CD4-positive, alpha-beta T cell treated with Interleukin-1 beta for 1 hour (primary cell): Measurements from ENCODE around the gene EXOC3L4.
"Not testable (repeated sequence)": the region's sequence is repeated elsewhere in the genome, so short reads cannot be mapped to it uniquely, and the experiment has no call there.

ENCODE experiments used
- DNase-seq, 2 donors: peaks; one replicate each; pipeline ENCODE4 v3.0.0-alpha.2; 2020 to 2022

EXOC3L4 gene

DNA sequence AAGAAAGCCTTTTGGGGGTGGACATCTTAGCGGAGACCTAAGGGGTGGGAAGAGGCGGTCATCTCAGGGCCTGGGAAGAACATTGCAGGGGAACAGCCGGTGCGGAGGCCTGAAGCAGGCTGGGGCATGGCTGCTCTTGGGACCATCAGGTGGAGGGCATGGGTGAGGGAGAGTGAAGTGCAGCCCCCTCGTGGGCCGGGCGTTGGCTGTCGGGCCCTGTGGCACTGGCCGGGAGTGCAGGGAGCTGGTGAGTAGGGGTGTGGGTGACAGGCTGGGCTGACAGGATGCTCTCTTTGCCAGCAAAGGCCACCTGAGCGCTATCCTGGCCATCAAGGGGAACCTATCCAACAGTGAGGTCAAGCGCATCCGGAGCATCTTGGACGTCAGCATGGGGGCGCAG lies 40.4 kb downstream of the EXOC3L4 start:
- no peak for DNase-seq

DNA sequence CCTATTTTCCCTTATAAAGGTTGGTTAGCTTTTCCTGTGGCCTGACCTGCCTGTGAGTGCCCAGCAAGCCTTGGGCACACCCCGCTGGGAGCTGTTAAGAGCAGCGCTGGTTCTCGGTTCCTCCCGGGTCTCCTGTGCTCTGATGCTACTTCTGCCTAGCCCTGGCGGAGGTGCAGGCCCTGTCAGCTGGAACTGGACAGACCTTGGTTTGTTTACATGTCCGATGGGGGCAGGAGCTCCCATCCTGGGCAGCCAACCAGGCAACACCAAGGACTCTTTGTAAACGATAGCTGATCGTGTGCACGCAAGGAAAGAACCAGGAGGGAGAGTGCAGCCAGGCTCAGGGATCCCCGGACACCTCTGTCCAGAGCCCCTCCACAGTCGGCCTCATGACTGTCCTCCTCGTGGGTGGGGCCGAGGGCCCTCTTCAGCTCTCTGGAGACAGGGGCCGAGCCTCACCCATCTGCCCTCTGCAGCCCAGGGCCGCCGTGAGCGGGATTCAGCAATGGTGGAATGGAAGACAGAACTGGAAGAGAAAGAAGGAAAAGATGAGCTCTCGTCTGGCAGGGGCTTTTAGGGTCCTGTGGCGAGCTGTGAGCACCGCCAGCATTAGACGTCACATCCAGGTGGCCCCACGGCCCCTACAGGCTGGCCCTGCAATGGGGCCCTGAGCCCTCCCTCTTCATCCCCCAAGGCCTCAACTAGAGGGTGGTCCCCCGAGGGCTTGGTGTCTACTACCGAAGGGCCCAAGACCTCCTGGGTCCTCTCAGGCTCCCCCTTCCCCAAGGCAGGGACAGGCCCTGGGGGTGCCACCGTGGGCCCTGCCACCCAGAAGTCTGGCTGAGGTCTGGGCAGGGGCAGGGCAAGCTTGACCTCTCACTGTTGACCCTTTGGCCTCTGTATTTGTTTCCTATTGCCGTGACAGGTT lies 41.1 kb downstream of the EXOC3L4 start:
- no peak for DNase-seq

DNA sequence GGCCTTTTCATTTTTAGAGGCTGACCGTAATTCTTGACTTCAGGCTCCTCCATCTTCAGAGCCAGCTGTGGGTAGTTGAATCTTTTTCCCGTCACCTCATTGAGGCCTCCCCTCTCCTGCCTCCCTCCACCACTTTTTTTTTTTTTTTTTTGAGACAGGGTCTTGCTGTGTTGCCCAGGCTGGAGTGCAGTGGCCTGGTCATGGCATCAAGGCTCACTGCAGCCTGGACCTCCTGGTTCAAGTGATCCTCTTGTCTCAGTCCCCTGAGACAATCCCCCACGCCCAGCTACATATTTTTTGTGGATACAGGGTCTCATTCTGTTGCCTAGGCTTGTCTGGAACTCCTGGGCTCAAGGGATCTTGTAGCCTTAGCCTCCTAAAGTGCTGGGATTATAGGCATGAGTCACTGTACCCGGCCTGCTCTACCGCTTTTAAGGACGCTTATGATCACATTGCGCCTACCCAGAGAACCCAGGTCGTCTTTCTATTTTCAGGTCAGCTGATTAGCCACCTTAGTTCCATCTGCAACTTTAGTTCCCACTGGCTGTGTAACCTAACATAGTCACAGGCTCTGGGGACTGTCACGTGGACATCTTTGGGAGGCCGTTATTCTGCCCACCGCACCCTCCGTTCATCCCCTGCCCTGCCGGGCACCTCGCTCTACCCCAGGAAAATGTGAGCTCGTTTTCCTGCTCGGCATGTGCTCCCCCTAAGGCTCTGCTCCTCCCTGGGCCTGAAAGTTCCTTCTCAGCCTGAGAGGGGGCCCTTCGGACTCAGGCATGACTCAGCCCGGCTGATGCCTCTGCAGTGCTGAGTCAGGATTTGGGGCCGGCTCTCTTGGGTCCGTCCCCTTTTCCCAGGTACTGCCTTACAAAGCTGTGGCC lies 42.1 kb downstream of the EXOC3L4 start:
- DNase-seq, result no peak

DNA sequence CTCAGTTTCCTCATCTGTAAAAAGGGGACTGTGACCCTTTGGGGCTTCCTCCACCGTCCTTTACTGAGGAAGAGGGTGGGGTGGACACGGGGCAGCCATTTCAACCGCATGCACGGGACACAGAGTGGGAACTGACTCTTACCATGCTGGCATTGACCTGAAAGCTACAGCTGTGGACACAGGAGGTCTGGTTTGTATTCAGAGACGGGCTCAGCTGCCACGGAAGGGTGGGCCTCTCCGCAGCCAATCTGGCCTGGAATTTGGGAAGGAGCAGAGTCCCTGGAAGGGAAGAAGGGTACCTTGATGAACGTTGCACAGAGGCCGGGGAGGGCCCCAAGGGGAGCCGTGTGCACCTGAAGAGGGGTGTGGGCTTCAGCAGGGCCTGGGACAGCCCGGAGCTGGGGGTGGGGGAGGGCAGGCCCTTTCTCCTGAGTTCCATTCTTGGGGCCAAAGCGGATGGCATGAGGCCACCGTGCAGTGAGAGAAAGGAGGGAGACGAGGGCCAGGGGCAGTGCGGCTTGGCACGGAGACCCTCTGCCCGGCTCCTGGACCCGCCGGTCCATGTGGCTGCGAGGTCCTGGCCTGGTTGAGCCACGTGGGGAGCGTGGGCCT lies 43.3 kb downstream of the EXOC3L4 start:
- DNase-seq, result no peak

DNA sequence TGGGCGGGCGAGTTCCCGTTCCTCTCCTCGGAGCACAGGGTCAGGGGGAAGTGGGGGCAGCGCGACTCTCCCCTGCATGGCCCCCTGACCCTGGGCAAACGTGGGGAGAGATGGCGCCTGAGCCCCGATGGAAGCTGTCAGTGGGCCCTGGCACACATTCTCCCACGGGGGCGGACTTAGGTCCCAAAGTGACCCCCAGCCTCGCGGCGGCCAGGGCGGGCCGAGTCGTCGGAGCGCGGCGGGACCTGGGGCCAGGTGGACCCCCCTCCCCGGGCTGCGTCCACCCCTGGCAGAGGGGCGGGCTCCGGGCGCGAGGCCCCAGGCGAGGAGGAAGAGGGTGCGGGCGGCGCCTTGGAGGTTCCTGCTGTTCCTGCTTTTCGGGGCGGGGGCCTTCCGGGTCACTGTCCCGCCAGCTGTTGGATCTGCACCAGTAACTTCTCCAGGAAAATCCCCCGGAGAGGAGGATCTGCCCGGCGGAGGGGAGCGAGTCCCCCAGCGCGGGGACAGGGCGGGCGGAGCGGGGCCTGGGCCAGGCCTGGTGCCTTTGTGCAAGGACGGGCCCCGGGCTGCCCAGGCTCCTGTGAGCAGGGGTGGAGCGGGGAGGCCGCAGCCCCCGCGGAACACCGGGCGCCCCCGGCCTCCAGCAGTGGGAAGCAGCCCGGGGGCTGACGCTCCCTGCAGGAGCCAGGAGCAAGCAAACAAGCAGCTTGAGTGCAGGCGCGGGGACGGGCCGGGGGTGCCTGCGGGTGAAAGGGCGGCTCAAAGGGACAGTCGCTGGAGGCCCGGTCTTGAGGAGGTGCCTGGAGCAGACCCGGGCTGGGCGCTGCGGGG lies 44.0 kb downstream of the EXOC3L4 start:
- DNase-seq, result no peak

DNA sequence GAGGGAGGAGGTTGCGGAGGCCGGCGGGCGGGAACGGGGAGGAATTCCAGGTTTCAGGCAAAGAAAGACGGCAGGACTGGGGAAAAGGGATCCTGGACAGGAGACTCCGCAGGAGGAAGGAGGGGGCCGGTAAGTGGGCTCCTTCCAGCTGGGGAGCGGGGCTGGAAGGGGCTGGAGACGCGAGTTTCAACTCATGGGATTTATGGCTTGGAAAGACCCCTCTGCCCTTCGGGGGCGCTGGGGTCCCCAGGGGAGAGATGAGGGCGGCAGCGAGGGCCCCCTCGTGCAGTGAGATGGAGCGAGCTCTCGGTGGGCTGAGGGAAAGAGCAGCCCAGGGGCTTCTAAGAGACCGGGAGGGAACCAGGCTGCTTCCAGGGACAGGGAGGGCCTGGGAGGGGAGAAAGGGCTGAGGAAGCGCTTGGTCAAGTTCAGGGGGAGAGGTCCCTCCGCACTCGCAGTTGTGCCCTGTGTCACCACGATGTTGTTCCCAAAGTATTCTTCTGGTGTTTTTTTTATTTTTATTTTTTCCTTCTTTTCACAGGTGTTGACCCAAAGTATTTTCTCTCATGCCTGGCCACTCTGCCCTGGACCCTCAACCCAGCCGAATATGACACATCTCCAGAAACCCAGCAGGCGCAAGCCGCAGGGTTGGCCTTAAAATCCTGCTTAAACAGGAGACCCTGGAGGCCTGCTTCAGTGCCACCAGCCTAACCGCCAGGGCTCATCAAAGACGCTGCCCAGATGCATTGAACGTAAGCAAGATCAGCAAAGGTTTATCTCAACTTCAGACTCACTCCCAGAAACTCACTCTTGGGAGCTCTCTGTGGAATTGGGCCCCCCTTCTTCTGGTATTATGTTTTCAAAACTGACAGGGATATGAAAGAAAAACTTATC lies 44.9 kb downstream of the EXOC3L4 start:
- DNase-seq, result no peak

DNA sequence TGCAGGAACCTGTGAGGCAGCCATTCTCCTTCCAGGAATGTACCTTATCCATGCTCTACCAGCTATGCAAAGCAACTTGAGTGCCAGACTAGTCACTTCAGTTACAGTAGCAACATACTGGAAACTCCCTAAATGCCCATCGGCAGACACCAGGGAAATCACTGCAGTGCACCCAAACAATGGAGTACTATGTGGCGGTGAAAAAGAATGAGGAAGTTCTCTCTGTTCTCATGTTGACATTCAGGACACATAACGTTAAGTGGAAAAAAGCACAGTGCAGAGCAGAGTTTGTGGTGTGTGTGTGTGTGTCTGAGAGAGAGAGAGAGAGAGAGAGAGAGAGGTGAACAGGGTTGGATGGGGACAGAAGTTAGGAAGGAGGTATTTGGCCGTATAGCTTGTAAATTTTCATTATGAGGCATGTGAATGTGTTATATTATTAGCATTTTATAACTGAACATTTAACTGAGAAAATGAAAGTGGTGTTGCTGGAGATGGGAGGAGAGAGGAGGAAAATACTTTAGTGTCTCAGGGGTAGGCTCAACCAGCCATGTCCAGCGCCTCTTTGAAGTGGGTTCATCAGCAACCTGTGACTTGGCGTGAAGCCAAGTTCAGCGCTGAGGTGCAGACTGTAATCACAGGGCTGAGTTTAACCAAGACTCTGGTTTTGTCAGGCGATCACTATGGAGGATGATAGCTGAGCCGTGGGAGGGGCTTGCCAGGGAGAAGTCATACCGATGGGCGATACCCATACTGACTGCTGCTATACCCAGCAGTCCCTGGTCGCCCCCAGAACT lies 46.0 kb downstream of the EXOC3L4 start:
- peak in 1 of 2 donors; percentile 28 for DNase-seq

DNA sequence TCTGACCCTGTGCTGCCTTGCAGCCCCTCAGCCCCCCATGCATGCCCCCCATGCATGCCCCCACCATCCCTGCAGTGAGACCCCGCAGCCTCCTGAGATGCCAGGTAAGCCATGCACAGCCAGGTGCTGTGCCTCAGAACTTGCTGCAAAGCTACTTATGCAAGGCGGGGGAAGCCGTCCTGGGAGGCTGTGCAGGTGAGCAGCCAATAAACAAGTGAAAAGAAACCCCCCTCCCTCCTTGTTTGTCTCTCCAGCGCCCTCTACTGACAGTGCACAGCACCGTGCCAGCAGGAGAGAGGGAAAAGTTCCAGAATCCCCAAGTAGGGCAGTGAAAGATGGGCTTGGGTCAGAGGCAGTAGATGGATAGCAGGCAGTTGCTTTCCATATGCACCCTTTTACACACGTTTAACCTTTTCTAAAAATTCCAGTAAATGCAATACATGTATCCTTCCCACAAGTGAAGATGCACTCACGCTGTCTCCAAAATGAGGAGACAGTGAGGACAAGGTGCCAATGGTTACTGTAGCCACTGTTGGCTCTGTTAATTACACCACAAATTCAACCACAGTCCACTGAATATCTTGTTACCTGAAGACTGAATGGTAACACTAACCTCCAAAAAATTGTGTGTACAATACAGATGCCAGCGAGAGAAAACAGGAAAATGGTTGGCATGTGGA lies 46.7 kb downstream of the EXOC3L4 start:
- DNase-seq, result no peak

DNA sequence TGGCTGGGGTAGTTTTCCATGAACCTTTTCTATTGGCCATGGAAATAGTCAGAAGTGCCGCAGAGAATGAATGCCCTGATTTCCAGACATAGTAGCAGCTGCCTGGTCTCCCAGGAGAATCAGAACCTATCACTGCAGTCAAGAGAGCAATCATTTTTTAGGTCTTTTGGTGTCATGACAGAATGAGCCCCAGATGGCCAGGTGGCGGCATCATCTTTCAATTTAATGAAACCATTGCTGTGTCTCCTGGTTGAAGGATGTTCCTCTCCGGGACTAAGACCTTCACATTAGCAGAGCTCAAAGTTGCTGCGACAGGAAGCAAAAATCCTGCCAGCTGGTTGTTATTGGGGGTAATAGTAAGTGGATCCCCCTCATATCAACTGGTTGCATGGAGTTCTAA lies 47.5 kb downstream of the EXOC3L4 start:
- no peak for DNase-seq

DNA sequence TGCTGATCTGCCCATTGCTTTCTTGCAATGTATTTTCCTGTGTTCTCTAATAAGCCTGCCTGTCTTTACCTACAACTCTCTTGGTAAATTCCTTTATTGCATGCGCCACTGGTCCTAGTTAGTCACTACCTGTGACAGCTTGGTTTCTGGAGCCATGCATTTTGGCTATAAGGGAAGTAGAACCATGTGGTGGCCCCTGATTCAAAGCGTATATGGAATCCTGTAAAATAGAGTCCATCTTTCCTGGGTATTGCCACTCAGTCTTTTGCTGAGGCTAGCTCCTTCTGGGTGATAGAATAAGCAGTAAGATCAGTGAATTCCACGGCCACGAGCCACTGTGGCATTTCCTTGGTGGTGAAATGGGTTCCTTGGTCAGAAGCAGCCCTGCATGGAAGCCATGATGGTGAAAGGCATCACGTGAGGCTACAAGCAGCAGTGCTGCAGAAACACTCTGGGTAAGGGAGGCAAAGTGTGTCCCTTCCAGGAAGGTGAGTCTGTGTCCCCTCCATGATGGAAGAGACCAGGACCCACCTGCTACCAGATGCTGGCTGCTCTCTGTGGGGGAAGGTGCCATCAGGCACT lies 48.3 kb downstream of the EXOC3L4 start:
- no peak for DNase-seq

DNA sequence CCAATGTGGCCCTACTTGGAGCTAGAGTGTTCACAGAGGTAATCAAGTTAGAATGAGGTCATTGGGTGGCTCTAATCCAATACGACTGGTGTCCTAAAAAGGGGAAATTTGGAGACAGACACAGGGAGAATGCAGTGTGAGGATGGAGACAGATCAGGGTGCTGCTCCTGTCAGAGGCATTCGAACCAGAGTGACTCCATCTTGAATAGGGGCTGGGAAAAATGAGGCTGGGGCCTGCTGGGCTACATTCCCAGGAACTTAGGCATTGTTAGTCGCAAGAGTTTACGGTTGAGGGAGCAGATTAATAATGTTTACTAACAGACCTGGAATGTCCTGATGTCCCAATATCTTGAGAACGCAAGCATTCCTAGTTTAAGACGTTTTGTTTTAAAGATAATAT lies 49.0 kb downstream of the EXOC3L4 start:
- no peak for DNase-seq

DNA sequence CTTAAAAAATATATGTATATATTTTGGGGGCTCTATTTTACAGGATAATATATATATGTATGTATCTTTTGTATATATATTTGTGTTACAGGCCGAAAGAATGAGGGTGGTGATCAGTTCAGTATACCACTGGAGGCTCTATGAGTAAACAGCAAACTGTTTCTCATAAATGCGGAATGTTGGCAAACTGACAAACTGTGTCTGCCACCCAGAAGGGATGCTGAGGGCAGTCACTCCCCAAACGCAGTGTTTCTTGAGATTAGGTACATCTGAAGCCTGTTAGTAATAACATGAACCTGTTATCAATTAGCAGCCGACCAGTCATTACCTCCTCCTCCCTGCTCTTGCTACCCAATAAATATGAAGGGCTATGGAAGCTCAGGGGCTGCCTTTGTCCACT lies 49.6 kb downstream of the EXOC3L4 start:
- no peak for DNase-seq

DNA sequence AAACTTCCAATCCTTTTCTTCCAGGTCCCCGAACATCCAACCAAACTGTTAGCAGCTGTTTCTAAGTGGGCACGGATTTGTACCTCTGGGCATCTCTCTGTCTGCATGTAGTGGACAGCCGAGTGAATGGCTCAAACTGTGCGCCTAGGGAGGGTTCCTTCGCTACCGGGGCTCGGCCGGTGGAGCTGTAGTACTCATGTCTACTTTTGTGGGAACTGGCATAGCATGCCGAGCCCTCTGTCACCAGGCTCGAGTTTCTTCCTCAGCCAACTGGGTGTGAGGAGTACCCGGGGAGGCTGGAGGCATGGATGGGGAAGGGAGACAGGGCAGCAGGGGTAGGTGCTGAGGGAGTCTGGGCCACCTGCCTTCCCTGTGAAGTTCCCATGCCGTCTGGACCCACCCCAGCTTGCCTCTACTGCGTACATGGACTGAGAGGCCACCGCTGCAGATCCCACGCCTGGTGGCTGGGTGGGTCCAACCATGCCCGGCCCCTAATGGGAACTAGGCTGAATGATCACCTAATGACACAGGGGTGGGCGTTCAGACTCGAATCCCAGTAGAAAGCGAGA lies 51.7 kb downstream of the EXOC3L4 start:
- DNase-seq, result no peak

DNA sequence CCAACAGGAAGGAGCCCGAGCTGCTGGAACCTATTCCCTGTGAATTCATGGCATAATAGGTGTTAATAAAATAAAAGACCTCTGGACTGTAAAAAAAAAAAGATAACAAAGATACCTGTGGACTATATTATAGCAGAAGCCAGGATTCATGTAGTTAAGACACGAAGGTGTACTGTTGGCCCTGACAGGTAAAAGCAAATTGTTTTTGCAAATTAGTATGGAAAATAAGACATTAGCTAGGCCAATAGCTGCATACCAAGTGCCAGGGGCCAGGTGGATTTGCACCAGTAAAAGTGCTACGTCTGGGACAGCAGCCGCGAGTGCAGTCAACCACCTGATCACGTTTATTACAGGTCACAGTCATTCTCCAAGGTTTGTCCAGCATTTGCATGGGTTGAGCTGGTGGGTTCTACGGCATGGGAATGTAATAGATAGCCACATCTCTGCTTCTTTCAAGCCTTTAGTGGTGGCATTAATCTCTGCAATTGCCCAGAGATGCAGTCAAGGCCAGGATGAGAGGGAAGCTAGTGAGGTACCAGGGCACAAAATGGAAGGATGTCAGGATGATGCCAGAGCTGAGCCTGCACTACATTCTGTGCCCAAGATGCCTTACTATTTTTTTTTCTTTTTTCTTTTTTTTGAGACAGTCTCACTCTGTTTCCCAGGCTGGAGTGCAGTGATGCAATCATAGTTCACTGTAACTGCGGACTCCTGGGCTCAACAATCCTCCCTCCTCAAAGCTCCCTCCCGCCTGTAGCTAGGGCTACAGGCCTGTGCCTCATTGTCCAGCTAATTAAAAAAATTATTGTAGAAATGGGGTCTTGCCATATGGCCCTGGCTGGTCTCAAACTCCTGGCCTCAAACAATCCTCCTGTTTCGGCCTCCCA lies 55.1 kb downstream of the EXOC3L4 start:
- DNase-seq, result no peak

DNA sequence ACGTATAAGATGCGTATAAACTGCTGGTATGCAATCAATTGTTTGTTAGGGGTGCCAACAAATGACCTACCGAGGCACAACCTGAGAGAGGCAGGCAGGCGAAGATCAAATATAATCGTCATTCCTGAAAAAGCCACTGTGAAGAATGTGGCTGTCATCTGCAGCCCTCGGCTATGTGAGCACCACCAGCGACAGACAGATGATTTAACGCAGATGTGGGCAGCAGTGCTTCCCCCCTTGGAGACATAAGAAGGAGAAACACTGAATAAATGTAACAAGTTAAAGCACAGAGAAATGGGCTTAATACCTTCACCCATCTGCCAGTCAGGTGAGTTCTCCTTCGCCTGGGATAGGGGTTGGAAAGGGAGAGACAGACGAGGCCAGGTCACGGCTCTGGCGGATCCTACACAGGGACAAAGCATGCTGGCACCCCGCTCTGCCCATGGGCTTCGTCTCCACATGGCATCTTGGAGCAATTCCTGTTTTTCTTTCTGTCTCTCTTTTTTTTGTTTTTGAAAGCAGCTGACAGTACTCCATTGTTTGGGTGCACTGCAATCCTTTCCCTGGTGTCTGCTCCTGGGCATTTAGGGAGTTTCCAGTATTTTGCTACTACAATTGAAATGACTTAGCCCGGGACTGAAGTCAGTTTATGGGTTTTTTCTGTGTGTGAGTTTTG lies 56.9 kb downstream of the EXOC3L4 start:
- no peak for DNase-seq

DNA sequence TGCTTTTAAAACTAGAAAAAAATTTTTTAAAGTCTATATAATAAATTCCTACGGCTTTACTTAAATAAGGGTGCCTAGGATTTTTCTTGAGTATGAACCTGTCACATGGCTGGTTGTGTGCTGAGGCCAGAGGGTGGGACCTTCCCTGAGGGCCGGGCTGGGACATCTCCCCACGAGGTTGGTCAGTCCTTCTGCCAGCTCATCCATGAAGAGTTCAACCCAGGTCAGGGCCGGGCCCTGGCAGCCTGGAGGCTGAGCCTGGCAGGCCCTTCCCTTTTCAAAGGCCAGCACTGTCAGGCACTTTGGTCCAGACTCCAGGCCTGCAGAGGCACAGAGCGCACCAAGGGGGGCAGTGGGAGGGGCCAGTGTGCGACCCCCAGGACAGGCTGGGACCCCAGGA lies 60.5 kb downstream of the EXOC3L4 start:
- DNase-seq, result no peak

DNA sequence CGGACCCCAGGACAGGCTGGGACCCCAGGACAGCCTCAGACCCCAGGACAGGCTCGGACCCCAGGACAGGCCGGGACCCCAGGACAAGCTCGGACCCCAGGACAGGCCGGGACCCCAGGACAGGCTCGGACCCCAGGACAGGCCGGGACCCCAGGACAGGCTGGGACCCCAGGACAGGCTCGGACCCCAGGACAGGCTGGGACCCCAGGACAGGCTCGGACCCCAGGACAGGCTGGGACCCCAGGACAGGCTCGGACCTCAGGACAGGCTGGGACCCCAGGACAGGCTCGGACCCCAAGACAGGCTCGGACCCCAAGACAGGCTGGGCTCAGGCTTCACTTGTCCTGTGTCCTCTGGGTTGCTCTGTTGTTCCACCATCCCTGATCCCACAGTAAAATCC lies 60.9 kb downstream of the EXOC3L4 start:
- not testable (repeated sequence) for DNase-seq
